AG09309 (cell line): ENCODE data around the gene MED13L.

ENCODE experiments used
- DNase-seq: peaks from one replicate; pipeline ENCODE4 v3.0.0-alpha.2; 2010; ENCODE audit warnings: low read depth
- H3K4me3 ChIP-seq: 2 replicates; pipeline ENCODE4 v1.5.1; 2011; ENCODE audit warnings: mild to moderate bottlenecking, low read depth, low read length, moderate library complexity; ENCODE audit not compliant: control insufficient read depth
- TF ChIP-seq, protein P1 (sequence below): IDR thresholded peaks from 2 replicates; pipeline ENCODE4 v1.5.1; 2011; ENCODE audit warnings: mild to moderate bottlenecking, low read depth, low read length, inconsistent platforms; ENCODE audit not compliant: insufficient read depth, control insufficient read depth; ENCODE audit errors: missing control alignments

The MED13L gene

GRCh38 chr12:116002890-116003536 lies 274.5 kb downstream of the MED13L start:
- no peak overlapping the region for H3K4me3 ChIP-seq
- TF ChIP-seq, protein P1, sequence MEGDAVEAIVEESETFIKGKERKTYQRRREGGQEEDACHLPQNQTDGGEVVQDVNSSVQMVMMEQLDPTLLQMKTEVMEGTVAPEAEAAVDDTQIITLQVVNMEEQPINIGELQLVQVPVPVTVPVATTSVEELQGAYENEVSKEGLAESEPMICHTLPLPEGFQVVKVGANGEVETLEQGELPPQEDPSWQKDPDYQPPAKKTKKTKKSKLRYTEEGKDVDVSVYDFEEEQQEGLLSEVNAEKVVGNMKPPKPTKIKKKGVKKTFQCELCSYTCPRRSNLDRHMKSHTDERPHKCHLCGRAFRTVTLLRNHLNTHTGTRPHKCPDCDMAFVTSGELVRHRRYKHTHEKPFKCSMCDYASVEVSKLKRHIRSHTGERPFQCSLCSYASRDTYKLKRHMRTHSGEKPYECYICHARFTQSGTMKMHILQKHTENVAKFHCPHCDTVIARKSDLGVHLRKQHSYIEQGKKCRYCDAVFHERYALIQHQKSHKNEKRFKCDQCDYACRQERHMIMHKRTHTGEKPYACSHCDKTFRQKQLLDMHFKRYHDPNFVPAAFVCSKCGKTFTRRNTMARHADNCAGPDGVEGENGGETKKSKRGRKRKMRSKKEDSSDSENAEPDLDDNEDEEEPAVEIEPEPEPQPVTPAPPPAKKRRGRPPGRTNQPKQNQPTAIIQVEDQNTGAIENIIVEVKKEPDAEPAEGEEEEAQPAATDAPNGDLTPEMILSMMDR: no peak
- no peak for DNase-seq

- H3K4me3 ChIP-seq: no peak overlapping the region
- TF ChIP-seq, protein P1: no peak
- no peak for DNase-seq
Observed at GRCh38 chr12:116000252-116000651, 277.2 kb downstream of the MED13L start.

DNA sequence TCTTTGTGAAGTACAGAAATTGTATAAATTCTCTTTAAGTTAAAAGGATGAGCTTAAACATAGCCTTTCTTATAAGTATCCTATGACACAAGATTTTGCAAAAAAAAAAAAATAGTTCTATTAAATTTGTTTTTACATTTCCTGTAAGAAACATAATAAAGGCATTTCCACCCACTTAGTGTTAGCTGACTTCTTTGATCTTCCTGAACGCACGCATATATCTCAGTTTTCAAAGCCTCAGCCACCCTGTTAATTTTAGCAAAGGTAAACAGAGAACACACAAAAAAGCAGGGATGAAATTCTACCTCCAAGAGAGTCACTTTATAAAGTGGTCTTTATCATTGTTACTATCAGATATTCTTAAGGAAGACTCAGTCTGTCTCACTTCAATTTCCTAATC lies 277.9 kb downstream of the MED13L start:
- no peak for DNase-seq
- H3K4me3 ChIP-seq: no peak overlapping the region
- TF ChIP-seq, protein P1: no peak

DNA sequence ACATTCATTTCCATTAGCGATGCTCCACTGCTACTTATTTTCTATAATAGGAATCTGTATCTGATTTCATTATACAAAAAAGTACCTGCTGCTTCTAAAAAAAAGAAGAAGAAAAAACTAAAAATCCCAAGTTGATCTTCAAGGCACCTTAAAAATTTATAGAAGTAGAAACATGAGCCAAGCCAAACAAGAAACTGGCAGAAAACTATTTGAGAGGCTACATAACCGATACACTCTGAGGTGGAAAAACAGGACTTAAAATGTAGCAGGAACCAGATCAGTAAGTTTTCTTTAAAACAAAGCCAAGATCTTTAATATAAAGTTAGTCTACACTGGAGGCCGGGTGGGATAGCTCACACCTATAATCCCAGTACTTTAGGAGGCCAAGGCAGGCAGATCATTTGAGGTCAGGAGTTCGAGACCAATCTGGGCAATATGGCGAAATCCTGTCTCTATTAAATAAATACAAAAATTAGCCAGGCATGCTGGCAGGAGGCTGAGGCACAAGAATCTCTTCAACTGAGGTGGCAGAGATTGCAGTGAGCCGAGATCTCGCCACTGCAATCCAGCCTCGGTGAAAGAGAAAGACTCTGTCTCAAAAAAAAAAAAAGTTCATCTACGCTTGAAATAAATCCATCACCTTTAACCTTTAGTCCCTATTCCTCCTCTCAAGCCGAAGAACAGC lies 278.6 kb downstream of the MED13L start:
- DNase-seq: no peak
- TF ChIP-seq, protein P1: no peak
- no peak overlapping the region for H3K4me3 ChIP-seq

DNA sequence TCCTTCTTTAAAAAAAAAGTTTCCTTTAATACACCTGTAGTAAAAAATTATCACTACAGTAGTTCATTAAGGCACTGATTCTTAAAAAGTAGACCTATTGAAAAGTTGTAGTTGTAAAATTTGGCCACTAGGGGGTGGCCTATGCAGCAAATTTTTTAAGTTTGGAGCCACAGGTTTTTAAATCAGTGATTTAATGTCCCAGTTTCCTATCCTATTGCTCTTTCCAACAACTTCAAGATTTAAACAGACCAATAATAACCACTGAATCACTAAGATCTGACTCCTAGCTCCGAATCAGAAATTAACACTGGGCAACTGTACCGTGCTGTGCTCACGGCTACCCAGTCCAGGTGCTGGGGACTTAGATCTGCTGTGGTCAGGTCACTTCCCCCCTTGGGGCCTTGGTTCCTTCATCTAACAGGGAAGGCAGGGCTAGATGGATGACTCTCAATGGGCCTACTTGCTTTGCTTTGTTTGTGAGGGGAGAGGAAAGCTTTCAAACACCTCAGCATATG lies 279.3 kb downstream of the MED13L start:
- H3K4me3 ChIP-seq: no peak overlapping the region
- TF ChIP-seq, protein P1: peak; percentile 64
- peak; percentile 46 for DNase-seq

- H3K4me3 ChIP-seq: no peak overlapping the region
- no peak for DNase-seq
- TF ChIP-seq, protein P1: no peak
Observed at GRCh38 chr12:115993737-115994136, 283.8 kb downstream of the MED13L start.
